GM19238 (cell line): ENCODE data around the gene GIT2.
"Not testable (repeated sequence)": the region's sequence is repeated elsewhere in the genome, so short reads cannot be mapped to it uniquely, and the experiment has no call there.

Experiments
- DNase-seq: peaks from one replicate; pipeline ENCODE4 v3.0.0; 2011; ENCODE audit warnings: low spot score; ENCODE audit not compliant: insufficient read length

GIT2 gene

GRCh38 chr12:109995686-109996482, at the start of gene GIT2:
GIT2 (minus strand) TSS chr12:109996368; CDS start chr12:109996224, 144 bp downstream.
- peak; percentile 92 for DNase-seq

GRCh38 chr12:110042264-110042663, 46.1 kb upstream of the GIT2 start:
- DNase-seq, result no peak

GRCh38 chr12:110039085-110039807, 43.1 kb upstream of the GIT2 start:
- no peak for DNase-seq

GRCh38 chr12:110038741-110039084, 42.5 kb upstream of the GIT2 start:
- no peak for DNase-seq

GRCh38 chr12:110037315-110037714, 41.1 kb upstream of the GIT2 start:
- no peak for DNase-seq

GRCh38 chr12:110035534-110036104, 39.5 kb upstream of the GIT2 start:
- no peak for DNase-seq

- DNase-seq, result no peak
Observed at GRCh38 chr12:110033888-110034287, 37.7 kb upstream of the GIT2 start.

GRCh38 chr12:110029290-110029815, 33.2 kb upstream of the GIT2 start:
- DNase-seq, result no peak

GRCh38 chr12:110028323-110028722, 32.2 kb upstream of the GIT2 start:
- no peak for DNase-seq

- no peak for DNase-seq
Observed at GRCh38 chr12:110024051-110024450, 27.9 kb upstream of the GIT2 start.

GRCh38 chr12:110023059-110023980, 27.2 kb upstream of the GIT2 start:
- DNase-seq, result no peak

GRCh38 chr12:110020956-110021355, 24.8 kb upstream of the GIT2 start:
- DNase-seq, result no peak

GRCh38 chr12:110015132-110015531, 19.0 kb upstream of the GIT2 start:
- DNase-seq, result no peak

- DNase-seq, result no peak
Observed at GRCh38 chr12:110012659-110013058, 16.5 kb upstream of the GIT2 start.

- DNase-seq, result no peak
Observed at GRCh38 chr12:110012137-110012536, 16.0 kb upstream of the GIT2 start.

GRCh38 chr12:110010853-110011723, 14.9 kb upstream of the GIT2 start:
- DNase-seq, result no peak

- not testable (repeated sequence) for DNase-seq
Observed at GRCh38 chr12:110008681-110009398, 12.7 kb upstream of the GIT2 start.

GRCh38 chr12:110007881-110008280, 11.7 kb upstream of the GIT2 start:
- DNase-seq, result no peak

- DNase-seq, result no peak
Observed at GRCh38 chr12:110006115-110006514, 9.9 kb upstream of the GIT2 start.
